ENCODE measurements around the gene NUFIP2. TPM values are rescaled to one million over a fixed set of nuclear protein-coding genes. Genes with fewer than 3 reads are reported as not detected.

NUFIP2 gene
- total RNA-seq, 2 donors from 2014 or later, result 39.9 to 46.9 TPM

DNA sequence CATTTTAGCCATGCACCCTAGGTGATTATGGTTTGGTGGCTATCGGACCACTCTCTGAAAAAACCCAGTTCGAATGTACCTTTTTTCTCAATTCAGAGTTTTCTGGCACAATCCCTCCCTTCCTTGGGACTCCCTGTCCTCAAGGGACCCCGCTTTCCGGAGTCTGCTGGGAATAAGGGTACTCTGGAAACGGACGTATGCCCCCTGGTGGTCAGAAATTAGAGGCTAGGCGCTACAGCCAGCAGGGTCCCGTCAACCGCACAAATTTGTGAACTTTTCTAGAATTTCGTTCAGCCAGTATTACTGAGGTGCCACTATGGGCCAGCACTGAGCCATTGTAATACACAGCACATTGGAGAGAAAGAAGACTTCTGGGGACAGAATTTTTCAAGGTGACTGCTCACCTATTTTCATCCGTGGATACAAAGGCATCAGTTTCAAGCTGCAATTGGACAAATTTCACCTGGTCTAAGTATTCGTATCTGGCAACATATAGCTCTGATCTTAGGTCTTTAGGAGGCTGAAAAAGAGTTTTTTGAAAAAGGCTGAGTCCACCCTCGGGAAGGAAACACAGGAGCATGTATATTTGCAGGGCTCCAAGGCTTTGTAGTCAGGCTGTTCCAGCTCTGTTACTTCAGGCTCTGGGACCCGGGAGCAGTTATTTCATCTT, 74.4 kb downstream of the NUFIP2 start:
- peak; percentile 79 for DNase-seq
- TF ChIP-seq, protein P1, sequence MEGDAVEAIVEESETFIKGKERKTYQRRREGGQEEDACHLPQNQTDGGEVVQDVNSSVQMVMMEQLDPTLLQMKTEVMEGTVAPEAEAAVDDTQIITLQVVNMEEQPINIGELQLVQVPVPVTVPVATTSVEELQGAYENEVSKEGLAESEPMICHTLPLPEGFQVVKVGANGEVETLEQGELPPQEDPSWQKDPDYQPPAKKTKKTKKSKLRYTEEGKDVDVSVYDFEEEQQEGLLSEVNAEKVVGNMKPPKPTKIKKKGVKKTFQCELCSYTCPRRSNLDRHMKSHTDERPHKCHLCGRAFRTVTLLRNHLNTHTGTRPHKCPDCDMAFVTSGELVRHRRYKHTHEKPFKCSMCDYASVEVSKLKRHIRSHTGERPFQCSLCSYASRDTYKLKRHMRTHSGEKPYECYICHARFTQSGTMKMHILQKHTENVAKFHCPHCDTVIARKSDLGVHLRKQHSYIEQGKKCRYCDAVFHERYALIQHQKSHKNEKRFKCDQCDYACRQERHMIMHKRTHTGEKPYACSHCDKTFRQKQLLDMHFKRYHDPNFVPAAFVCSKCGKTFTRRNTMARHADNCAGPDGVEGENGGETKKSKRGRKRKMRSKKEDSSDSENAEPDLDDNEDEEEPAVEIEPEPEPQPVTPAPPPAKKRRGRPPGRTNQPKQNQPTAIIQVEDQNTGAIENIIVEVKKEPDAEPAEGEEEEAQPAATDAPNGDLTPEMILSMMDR (IDR thresholded peaks at IDR 0.05), result peak; percentile 82
- Histone ChIP-seq H3K27ac (no peak overlapping the region), H3K27me3 (no peaks in the 10 kb centered on the region), H3K4me3 (no peak overlapping the region), H3K4me1 (no peaks in the 10 kb centered on the region), H3K9me3 (no peaks in the 10 kb centered on the region), H3K36me3 (no peaks in the 10 kb centered on the region), H3K9ac (ENCODE audit: low read depth in 2 of 2, low read length in 2 of 2) (no peak overlapping the region)
- intact Hi-C loops (cut with DNase I), result loop anchor here (1.0 to 10.0 kb wide), 2 partner anchors 65 to 70 kb away; no protein-coding TSS in a partner anchor

DNA sequence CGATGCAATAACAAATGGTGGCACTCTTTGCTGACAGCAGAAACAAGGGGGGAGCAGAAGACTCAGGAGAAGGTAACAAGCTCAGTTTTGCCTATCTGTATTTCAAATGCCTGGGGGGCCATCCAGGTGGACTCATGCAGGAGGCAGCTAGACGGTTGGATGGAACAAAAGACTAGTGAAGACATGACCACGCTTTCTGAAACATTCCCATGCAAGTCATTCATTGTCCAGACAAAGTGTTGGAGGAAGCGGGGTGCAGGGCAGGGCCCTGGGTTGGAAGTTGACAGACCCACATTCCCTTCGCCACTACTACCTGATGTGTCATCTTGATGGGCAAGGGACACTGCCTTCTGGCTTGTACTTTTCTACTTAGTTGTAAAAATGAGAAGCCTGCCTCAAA, 77.1 kb downstream of the NUFIP2 start:
- Histone ChIP-seq H3K36me3 (no peaks in the 10 kb centered on the region), H3K27ac (no peak overlapping the region), H3K9me3 (no peaks in the 10 kb centered on the region), H3K4me3 (no peak overlapping the region), H3K9ac (ENCODE audit: low read depth in 2 of 2, low read length in 2 of 2) (no peak overlapping the region), H3K4me1 (no peaks in the 10 kb centered on the region), H3K27me3 (no peaks in the 10 kb centered on the region)
- intact Hi-C loops (cut with DNase I), result no loop called here
- TF ChIP-seq, protein P1 (IDR thresholded peaks at IDR 0.05), result no peak
- no peak for DNase-seq

DNA sequence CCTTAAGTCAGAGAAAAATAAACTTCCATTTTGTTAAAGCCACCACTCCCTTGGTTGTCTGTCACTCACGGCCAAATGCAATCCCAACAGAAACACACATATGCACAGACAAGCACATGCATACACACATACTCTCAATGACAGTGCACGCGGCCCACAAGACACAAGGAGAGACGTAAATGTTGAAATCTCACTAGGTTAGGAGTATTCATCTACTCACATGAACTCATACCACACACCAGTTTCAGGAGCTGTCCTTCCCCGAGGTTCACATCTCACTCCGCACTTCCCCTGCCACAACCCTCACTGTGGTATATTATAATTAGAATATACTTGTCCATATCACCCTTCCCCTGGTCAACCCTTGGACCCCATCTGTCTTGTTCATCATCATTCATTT, 77.8 kb downstream of the NUFIP2 start:
- TF ChIP-seq, protein P1 (IDR thresholded peaks at IDR 0.05), result no peak
- Histone ChIP-seq H3K27me3 (no peaks in the 10 kb centered on the region), H3K4me1 (no peaks in the 10 kb centered on the region), H3K27ac (no peak overlapping the region), H3K9me3 (no peaks in the 10 kb centered on the region), H3K4me3 (no peak overlapping the region), H3K36me3 (no peaks in the 10 kb centered on the region), H3K9ac (ENCODE audit: low read depth in 2 of 2, low read length in 2 of 2) (no peak overlapping the region)
- no peak for DNase-seq
- intact Hi-C loops (cut with DNase I), result no loop called here

DNA sequence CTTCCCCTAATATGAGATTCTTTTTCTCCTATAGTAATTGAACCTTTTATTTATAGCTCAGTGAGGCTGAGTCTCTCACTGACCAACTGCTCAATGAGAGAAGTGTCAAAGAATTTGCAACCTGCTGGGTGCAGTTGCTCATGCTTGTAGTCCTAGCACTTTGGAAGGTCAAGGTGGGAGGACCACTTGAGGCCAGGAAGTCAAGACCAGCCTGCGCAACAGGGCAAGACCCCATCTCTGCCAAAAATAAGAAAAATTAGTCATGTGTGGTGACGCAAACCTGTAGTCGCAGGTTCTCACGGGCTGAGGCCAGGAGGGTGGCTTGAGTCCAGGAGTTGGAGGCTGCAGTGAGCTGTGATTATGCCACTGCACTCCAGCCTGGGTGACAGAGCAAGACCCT, 78.2 kb downstream of the NUFIP2 start:
- H3K4me3 ChIP-seq, result no peak overlapping the region
- no peak for DNase-seq
- no peaks in the 10 kb centered on the region for H3K36me3 ChIP-seq
- no peaks in the 10 kb centered on the region for H3K4me1 ChIP-seq
- no peak overlapping the region for H3K27ac ChIP-seq
- H3K27me3 ChIP-seq, result no peaks in the 10 kb centered on the region
- H3K9me3 ChIP-seq, result no peaks in the 10 kb centered on the region
- intact Hi-C loops (cut with DNase I), result no loop called here
- TF ChIP-seq, protein P1 (IDR thresholded peaks at IDR 0.05), result no peak
- no peak overlapping the region for H3K9ac ChIP-seq (ENCODE audit: low read depth in 2 of 2, low read length in 2 of 2)

DNA sequence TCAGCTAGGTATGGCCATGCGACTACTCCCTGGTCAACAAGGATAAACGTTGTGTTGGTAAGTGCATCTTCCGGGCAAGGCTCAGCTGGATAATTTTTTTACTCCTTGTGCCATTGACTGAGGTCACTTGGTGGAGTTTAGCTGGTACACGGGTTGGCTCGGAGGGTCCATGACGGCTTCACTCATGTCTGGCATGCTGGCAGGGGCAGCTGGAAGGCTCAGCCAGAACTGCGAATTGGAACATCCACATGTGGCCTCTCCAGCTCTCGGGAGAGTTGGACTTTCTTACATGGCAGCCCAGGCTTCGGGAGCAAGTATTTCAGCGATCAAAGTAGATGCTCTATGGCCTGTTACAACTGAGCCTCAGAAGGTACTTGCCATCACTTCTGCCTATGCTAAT, 78.8 kb downstream of the NUFIP2 start:
- no peak overlapping the region for H3K4me3 ChIP-seq
- H3K27me3 ChIP-seq, result no peaks in the 10 kb centered on the region
- intact Hi-C loops (cut with DNase I), result no loop called here
- TF ChIP-seq, protein P1 (IDR thresholded peaks at IDR 0.05), result no peak
- no peaks in the 10 kb centered on the region for H3K36me3 ChIP-seq
- no peaks in the 10 kb centered on the region for H3K4me1 ChIP-seq
- no peak overlapping the region for H3K9ac ChIP-seq (ENCODE audit: low read depth in 2 of 2, low read length in 2 of 2)
- H3K9me3 ChIP-seq, result no peaks in the 10 kb centered on the region
- DNase-seq, result no peak
- no peak overlapping the region for H3K27ac ChIP-seq
